GM12878 (cell line): ENCODE results near the gene RDH5. TPM values are rescaled to one million over a fixed set of nuclear protein-coding genes. Genes with fewer than 3 reads are reported as not detected.

ENCODE experiments used
- ATAC-seq: fragments of 200-7000 bp; cut with Tn5 transposase; 3 replicates; pipeline ENCODE4 v1.9.1; 2020; ENCODE audit warnings: mild to moderate bottlenecking, moderate library complexity
- BruUV-seq: library from RNA; stranded (reverse); fragments of 400-500 nt; replicated peaks from 2 replicates; lab custom pipeline; 2021; lab: Mats Ljungman, UMichigan
- CTCF ChIA-PET: fragments of 300-600 bp; sonication (Branson Sonifier 250); formaldehyde crosslinking; extraction: SDS; loops from one replicate; lab custom pipeline; 2021; ENCODE audit warnings: inconsistent platforms; lab: Yijun Ruan, JAX
- POLR2A ChIA-PET: fragments of 350-600 bp; formaldehyde crosslinking; extraction: SDS; loops from one replicate; lab custom pipeline; 2021; ENCODE audit warnings: inconsistent platforms; lab: Charles Lee
- RAD21 ChIA-PET: fragments of 300-600 bp; sonication (Branson Sonifier 250); formaldehyde crosslinking; loops from one replicate; lab custom pipeline; 2023; ENCODE audit warnings: antibody characterized with exemption; ENCODE audit not compliant: unreplicated experiment; lab: Charles Lee
- SMC1A ChIA-PET: fragments of 300-600 bp; sonication (Branson Sonifier 250); formaldehyde crosslinking; loops from one replicate; lab custom pipeline; 2023; ENCODE audit not compliant: unreplicated experiment, uncharacterized antibody; lab: Charles Lee
- DNase-seq: peaks from one replicate; pipeline ENCODE4 v3.0.0-alpha.2; 2011; ENCODE audit warnings: low read depth, low spot score
- FAIRE-seq: peaks from 3 replicates; lab custom pipeline; 2011; peaks lifted over from hg19 to GRCh38; lab: Jason Lieb, UNC
- H2AFZ ChIP-seq: 2 replicates; pipeline ENCODE4 v1.6.0; 2011; ENCODE audit warnings: low read depth, low read length, control low read depth; ENCODE audit not compliant: control insufficient read depth
- H3K27ac ChIP-seq: 2 replicates; pipeline ENCODE4 v1.5.1; 2011; ENCODE audit warnings: control low read depth; ENCODE audit not compliant: control insufficient read depth, insufficient read depth
- H3K27me3 ChIP-seq, 2 experiments: replicated peaks in 1 of 2; 2 replicates each; pipeline versions ENCODE4 v1.6.0 to v1.6.1; 2011; ENCODE audit warnings: low read length in 1 of 2; ENCODE audit not compliant: control insufficient read depth in 2 of 2, insufficient read depth in 2 of 2
- H3K36me3 ChIP-seq, 2 experiments: 2 replicates each; pipeline ENCODE4 v1.5.1; 2011; ENCODE audit warnings: low read length in 1 of 2; ENCODE audit not compliant: control insufficient read depth in 2 of 2, insufficient read depth in 2 of 2
- H3K4me1 ChIP-seq: 2 replicates; pipeline ENCODE4 v1.6.1; 2011; ENCODE audit warnings: mild to moderate bottlenecking, low read length, moderate library complexity, mixed read lengths; ENCODE audit not compliant: control insufficient read depth, insufficient read depth
- H3K4me2 ChIP-seq: 2 replicates; pipeline ENCODE4 v1.6.0; 2011; ENCODE audit warnings: control low read depth; ENCODE audit not compliant: control insufficient read depth, insufficient read depth
- H3K4me3 ChIP-seq: fragments of 200-600 bp; sonication (generic); 2 replicates; pipeline ENCODE4 v1.5.1; 2016
- H3K79me2 ChIP-seq: 2 replicates; pipeline ENCODE4 v1.6.0; 2011; ENCODE audit warnings: low read length; ENCODE audit not compliant: control insufficient read depth, insufficient read depth
- H3K9ac ChIP-seq: 2 replicates; pipeline ENCODE4 v1.8.0; 2011; ENCODE audit warnings: low read length, control low read depth, mixed read lengths; ENCODE audit not compliant: control insufficient read depth, insufficient read depth
- H3K9me3 ChIP-seq: replicated peaks from 3 replicates; pipeline ENCODE4 v1.5.1; 2011; ENCODE audit warnings: mild to moderate bottlenecking, low read length; ENCODE audit not compliant: control insufficient read depth, insufficient read depth
- H4K20me1 ChIP-seq: 2 replicates; pipeline ENCODE4 v1.6.0; 2011; ENCODE audit not compliant: control insufficient read depth, insufficient read depth
- ATF2 ChIP-seq: IDR thresholded peaks from 2 replicates; pipeline ENCODE4 v1.6.1; 2012; ENCODE audit warnings: low read length, inconsistent platforms
- E4F1 ChIP-seq: fragments of 450-650 bp; IDR thresholded peaks from 2 replicates; pipeline ENCODE4 v1.6.1; 2018; ENCODE audit warnings: borderline replicate concordance, mild to moderate bottlenecking; ENCODE audit not compliant: partially characterized antibody
- FOS ChIP-seq: IDR thresholded peaks from 3 replicates; pipeline ENCODE4 v1.6.1; 2011; ENCODE audit warnings: borderline replicate concordance; ENCODE audit not compliant: insufficient read length; ENCODE audit errors: extremely low read depth
- NR2C2 ChIP-seq: IDR thresholded peaks from 2 replicates; pipeline ENCODE4 v1.6.1; 2011; ENCODE audit warnings: borderline replicate concordance, low read depth; ENCODE audit not compliant: control insufficient read depth, insufficient read length
- RAD21 ChIP-seq: IDR thresholded peaks from 2 replicates; pipeline ENCODE4 v1.6.1; 2011; ENCODE audit warnings: mild to moderate bottlenecking, low read depth, low read length, moderate library complexity; ENCODE audit not compliant: insufficient read depth
- RFX5 ChIP-seq: IDR thresholded peaks from 2 replicates; pipeline ENCODE4 v1.6.1; 2011; ENCODE audit warnings: low read depth, low read length, improper control_type of control experiment
- TBL1XR1 ChIP-seq: IDR thresholded peaks from 2 replicates; pipeline ENCODE4 v1.6.1; 2012; ENCODE audit warnings: low read depth, low read length, improper control_type of control experiment
- ZBTB4 ChIP-seq: fragments of 450-650 bp; formaldehyde crosslinking; IDR thresholded peaks from 2 replicates; pipeline ENCODE4 v1.4.0; 2022; ENCODE audit warnings: mild to moderate bottlenecking, moderate library complexity
- ZNF217 ChIP-seq: fragments of 450-650 bp; IDR thresholded peaks from 2 replicates; pipeline ENCODE4 v1.6.1; 2017; ENCODE audit warnings: antibody characterized with exemption, mild to moderate bottlenecking
- ZNF622 ChIP-seq: fragments of 450-650 bp; IDR thresholded peaks from 2 replicates; pipeline ENCODE4 v1.6.1; 2017; ENCODE audit warnings: mild to moderate bottlenecking, inconsistent platforms
- WGBS: methylation state at CpG from one replicate; pipeline ENCODE4 v1.1.6; 2016; ENCODE audit warnings: low lambda C conversion rate; ENCODE audit not compliant: insufficient replicate concordance, insufficient coverage; ENCODE audit errors: missing lambda C conversion rate; 5-methylcytosine and 5-hydroxymethylcytosine counted together
- in situ Hi-C: fragments of 300-500 bp; cut with MboI; formaldehyde crosslinking; loops from 9 replicates; pipeline ENCODE4 v1.14.3; 2018; ENCODE audit warnings: mixed read lengths
- intact Hi-C: fragments of 100-400 bp; cut with micrococcal nuclease; formaldehyde crosslinking; loops from one replicate; pipeline ENCODE4 v1.14.2; 2022; ENCODE audit not compliant: unreplicated experiment
- polyA plus RNA-seq, 11 experiments: library from polyadenylated mRNA; depleted of rRNA in 4 of 11; unstranded in 6 of 11; stranded (reverse) in 5 of 11; fragments of >200 nt; fragmentation: Nextera tagmentation in 4 of 11; fragmentation: Illumina TruSeq in 1 of 11; extraction: Ambion mirVana in 4 of 11; extraction: Trizol in 1 of 11; gene quantifications; 1 replicate in 1 of 11; 2 replicates in 10 of 11; pipeline versions ENCODE4 v1.2.1 to v1.2.3, GENCODE V29; 2011 to 2016; ENCODE audit warnings: inconsistent platforms in 2 of 11, missing spikeins in 2 of 11, low read depth in 1 of 11
- total RNA-seq, 4 experiments: library from RNA; depleted of rRNA in 3 of 4; stranded (reverse); fragments of >200 nt in 3 of 4; fragmentation: Illumina TruSeq in 1 of 4; extraction: Trizol in 1 of 4; gene quantifications; 2 replicates each; pipeline versions ENCODE4 v1.2.1 to v1.2.3, GENCODE V29; 2013 to 2021
- TF ChIP-seq, protein P1 (sequence below): fragments of 450-650 bp; IDR thresholded peaks from 2 replicates; pipeline ENCODE4 v1.6.1; 2017; ENCODE audit warnings: mild to moderate bottlenecking, low read depth, inconsistent platforms; ENCODE audit not compliant: poor library complexity, severe bottlenecking
- TF ChIP-seq, protein P2 (sequence below): IDR thresholded peaks from 2 replicates; pipeline ENCODE4 v1.6.1; 2011; ENCODE audit warnings: borderline replicate concordance, low read depth, mild to moderate bottlenecking, moderate library complexity, mixed read lengths, low read length; ENCODE audit not compliant: insufficient read depth; ENCODE audit errors: extremely low read length

Gene RDH5
- total and polyA plus RNA-seq, 10 of the 15 experiments (the other 5 are each of a cell fraction or from before 2014, with no cell fraction given) = 2.6 to 11.6 (median 7.3) TPM

DNA sequence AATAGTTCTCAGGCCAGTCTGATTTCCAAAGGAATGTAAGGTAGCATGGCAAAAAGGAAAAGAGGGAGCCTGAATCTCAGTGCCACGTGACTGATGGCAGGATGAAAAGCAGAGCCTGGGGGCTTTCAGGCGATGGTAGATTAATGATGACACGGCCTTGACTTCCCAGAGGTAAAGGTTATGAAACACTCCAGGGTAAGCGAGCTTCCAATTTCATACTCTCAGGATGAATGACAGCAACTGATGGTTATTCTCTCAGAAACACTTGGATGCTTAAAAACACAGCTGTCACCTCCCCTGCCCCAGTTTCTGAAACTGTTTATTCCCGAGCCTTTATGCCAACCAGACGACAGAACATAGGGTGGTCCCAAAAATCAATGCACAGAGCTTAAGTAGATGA, 51.5 kb downstream of the RDH5 start:
- ChIA-PET CTCF (interaction anchor here (1.1 to 2.1 kb wide), 4 partner anchors 24 to 257 kb away, joined by 3 to 9 read pairs (median 4); no protein-coding TSS in a partner anchor), POLR2A (interaction anchor here (0.5 to 1.2 kb wide), 2 partner anchors 25 to 398 kb away, joined by 3 read pairs; no protein-coding TSS in a partner anchor), SMC1A (interaction anchor here (1.0 to 2.9 kb wide), 5 partner anchors 14 to 45 kb away, joined by 3 to 11 read pairs (median 4); partner anchors contain the start of gene GDF11), RAD21 (interaction anchor here (0.7 kb wide), 1 partner anchor 23 kb away, joined by 3 read pairs; no protein-coding TSS in a partner anchor)
- intact Hi-C loops = no loop called here
- no TSS peak for BruUV-seq
- H3K4me1 ChIP-seq = no peaks in the 10 kb centered on the region
- H3K79me2 ChIP-seq = no peaks in the 10 kb centered on the region; the same call in 1 of the 2 replicates
- H3K36me3 ChIP-seq = peaks cover 0 to 11% of the 10 kb centered on the region in 2 experiments; a peak in 3 of 4 replicates
- DNase-seq = no peak
- no peaks in the 10 kb centered on the region for H4K20me1 ChIP-seq
- no peak overlapping the region for H2AFZ ChIP-seq
- H3K9ac ChIP-seq = no peak overlapping the region
- H3K4me3 ChIP-seq = no peak overlapping the region
- no peaks in the 10 kb centered on the region for H3K27me3 ChIP-seq
- no peak overlapping the region for H3K27ac ChIP-seq
- H3K4me2 ChIP-seq = no peak overlapping the region
- no peak for FAIRE-seq
- no peaks in the 10 kb centered on the region for H3K9me3 ChIP-seq
- in situ Hi-C loops = no loop called here
- ATAC-seq = no peak
- WGBS = 96% methylated on average over 6 of the region's 6 CpGs
- no peak for TF ChIP-seq TBL1XR1
- no peak for TF ChIP-seq ZNF622
- TF ChIP-seq, protein P1, sequence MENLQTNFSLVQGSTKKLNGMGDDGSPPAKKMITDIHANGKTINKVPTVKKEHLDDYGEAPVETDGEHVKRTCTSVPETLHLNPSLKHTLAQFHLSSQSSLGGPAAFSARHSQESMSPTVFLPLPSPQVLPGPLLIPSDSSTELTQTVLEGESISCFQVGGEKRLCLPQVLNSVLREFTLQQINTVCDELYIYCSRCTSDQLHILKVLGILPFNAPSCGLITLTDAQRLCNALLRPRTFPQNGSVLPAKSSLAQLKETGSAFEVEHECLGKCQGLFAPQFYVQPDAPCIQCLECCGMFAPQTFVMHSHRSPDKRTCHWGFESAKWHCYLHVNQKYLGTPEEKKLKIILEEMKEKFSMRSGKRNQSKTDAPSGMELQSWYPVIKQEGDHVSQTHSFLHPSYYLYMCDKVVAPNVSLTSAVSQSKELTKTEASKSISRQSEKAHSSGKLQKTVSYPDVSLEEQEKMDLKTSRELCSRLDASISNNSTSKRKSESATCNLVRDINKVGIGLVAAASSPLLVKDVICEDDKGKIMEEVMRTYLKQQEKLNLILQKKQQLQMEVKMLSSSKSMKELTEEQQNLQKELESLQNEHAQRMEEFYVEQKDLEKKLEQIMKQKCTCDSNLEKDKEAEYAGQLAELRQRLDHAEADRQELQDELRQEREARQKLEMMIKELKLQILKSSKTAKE = no peak
- TF ChIP-seq NR2C2 = no peak
- TF ChIP-seq RAD21 = no peak
- no peak for TF ChIP-seq ZNF217
- TF ChIP-seq ATF2 = no peak
- no peak for TF ChIP-seq E4F1
- no peak for TF ChIP-seq RFX5
- TF ChIP-seq FOS = no peak
- TF ChIP-seq, protein P2, sequence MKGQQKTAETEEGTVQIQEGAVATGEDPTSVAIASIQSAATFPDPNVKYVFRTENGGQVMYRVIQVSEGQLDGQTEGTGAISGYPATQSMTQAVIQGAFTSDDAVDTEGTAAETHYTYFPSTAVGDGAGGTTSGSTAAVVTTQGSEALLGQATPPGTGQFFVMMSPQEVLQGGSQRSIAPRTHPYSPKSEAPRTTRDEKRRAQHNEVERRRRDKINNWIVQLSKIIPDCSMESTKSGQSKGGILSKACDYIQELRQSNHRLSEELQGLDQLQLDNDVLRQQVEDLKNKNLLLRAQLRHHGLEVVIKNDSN = no peak
- TF ChIP-seq ZBTB4 = no peak
